Spleen (tissue), 7 donors: ENCODE data around the gene SETD4.

ENCODE experiments used
- POLR2A ChIP-seq, 3 donors: fragments of 450-650 bp; IDR thresholded peaks; one replicate each; pipeline ENCODE4 v1.5.1; 2017; ENCODE audit warnings: antibody characterized with exemption in 3 of 3, mild to moderate bottlenecking in 1 of 3
- POLR2AphosphoS5 ChIP-seq, 3 donors: sonication (generic); formaldehyde crosslinking; IDR thresholded peaks; one replicate each; pipeline ENCODE4 v1.5.1; 2017; ENCODE audit warnings: antibody characterized with exemption in 3 of 3
- TF ChIP-seq, protein P1 (sequence below), 11 experiments: fragments of 200-600 bp in 7 of 11; fragments of 450-650 bp in 4 of 11; sonication (generic) in 4 of 11; IDR thresholded peaks in 8 of 11; conservative IDR thresholded peaks in 3 of 11; 1 replicate in 7 of 11; 2 replicates in 4 of 11; pipeline versions ENCODE4 v1.4.0 to v1.8.0; 2016 to 2021; ENCODE audit warnings: antibody characterized with exemption in 11 of 11, inconsistent platforms in 4 of 11, mild to moderate bottlenecking in 1 of 11
- donor health status: DM: no; HTN: no; CAD: no; lungs with moderate emphysema.
- donor health status: DM: no; HTN: no; CAD: no.
- donor health status: DM: no; HTN: no; CAD: no.

DNA sequence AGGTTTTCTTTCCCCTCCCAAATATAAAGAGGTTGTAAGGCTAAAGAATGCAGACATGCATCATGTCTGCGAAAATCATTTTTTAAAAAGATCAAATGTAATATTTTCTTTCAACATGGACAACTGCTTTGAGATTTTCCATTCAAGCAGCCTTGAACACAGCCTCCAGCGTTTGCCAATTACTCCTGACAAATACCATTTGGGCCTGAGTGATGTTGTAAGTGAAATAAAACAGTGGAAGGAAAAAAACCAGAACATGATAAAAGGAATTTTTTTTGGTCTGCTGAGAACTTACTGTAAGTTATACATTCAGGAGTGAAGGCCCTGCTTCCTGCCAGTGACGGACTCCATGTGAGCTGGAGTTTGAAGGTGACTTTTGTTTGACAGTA is 37.2 kb downstream of the SETD4 start:
- TF ChIP-seq, protein P1, sequence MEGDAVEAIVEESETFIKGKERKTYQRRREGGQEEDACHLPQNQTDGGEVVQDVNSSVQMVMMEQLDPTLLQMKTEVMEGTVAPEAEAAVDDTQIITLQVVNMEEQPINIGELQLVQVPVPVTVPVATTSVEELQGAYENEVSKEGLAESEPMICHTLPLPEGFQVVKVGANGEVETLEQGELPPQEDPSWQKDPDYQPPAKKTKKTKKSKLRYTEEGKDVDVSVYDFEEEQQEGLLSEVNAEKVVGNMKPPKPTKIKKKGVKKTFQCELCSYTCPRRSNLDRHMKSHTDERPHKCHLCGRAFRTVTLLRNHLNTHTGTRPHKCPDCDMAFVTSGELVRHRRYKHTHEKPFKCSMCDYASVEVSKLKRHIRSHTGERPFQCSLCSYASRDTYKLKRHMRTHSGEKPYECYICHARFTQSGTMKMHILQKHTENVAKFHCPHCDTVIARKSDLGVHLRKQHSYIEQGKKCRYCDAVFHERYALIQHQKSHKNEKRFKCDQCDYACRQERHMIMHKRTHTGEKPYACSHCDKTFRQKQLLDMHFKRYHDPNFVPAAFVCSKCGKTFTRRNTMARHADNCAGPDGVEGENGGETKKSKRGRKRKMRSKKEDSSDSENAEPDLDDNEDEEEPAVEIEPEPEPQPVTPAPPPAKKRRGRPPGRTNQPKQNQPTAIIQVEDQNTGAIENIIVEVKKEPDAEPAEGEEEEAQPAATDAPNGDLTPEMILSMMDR (IDR thresholded peaks at IDR 0.05 in 8 of 11, conservative IDR thresholded peaks at IDR 0.05 in 3 of 11), result no peak
- TF ChIP-seq POLR2A (IDR thresholded peaks at IDR 0.05) (no peak), POLR2AphosphoS5 (IDR thresholded peaks at IDR 0.05) (no peak)
